Immature natural killer cell (primary cell): Measurements from ENCODE around the gene IGFALS. TPM values are rescaled to one million over a fixed set of nuclear protein-coding genes. Genes with fewer than 3 reads are reported as not detected.

ENCODE experiments used
- DNase-seq, 3 donors: peaks; one replicate each; pipeline ENCODE4 v3.0.0; 2022; ENCODE audit warnings: mixed read lengths in 1 of 3
- H3K27ac Mint-ChIP-seq, 6 donors: one replicate each; pipeline ENCODE4 v1.8.0; 2020; ENCODE audit warnings: mixed read lengths in 6 of 6, mild to moderate bottlenecking in 5 of 6, inconsistent platforms in 4 of 6, moderate library complexity in 3 of 6
- H3K27me3 Mint-ChIP-seq, 3 donors: one replicate each; pipeline ENCODE4 v1.8.0; 2020 to 2021; ENCODE audit warnings: low read depth in 3 of 3, mild to moderate bottlenecking in 3 of 3, mixed read lengths in 3 of 3, moderate library complexity in 3 of 3, inconsistent platforms in 1 of 3
- H3K36me3 Mint-ChIP-seq, 3 donors: one replicate each; pipeline ENCODE4 v1.8.0; 2020; ENCODE audit warnings: mixed read lengths in 3 of 3, inconsistent platforms in 2 of 3, mild to moderate bottlenecking in 2 of 3
- H3K4me1 Mint-ChIP-seq, 2 donors: one replicate each; pipeline ENCODE4 v1.8.0; 2020; ENCODE audit warnings: inconsistent platforms in 2 of 2, mild to moderate bottlenecking in 2 of 2, mixed read lengths in 2 of 2, moderate library complexity in 1 of 2
- H3K4me3 Mint-ChIP-seq, 5 donors: one replicate each; pipeline ENCODE4 v1.8.0; 2020; ENCODE audit warnings: mild to moderate bottlenecking in 5 of 5, mixed read lengths in 5 of 5, inconsistent platforms in 3 of 5, moderate library complexity in 3 of 5
- H3K9me3 Mint-ChIP-seq, 6 donors: one replicate each; pipeline ENCODE4 v1.8.0; 2020; ENCODE audit warnings: mild to moderate bottlenecking in 6 of 6, mixed read lengths in 6 of 6, inconsistent platforms in 4 of 6, moderate library complexity in 3 of 6
- polyA plus RNA-seq, 3 donors: library from polyadenylated mRNA; unstranded; fragments of 300-500 nt; fragmentation: Illumina TruSeq; gene quantifications; one replicate each; pipeline ENCODE4 v1.2.3, GENCODE V29; 2021

IGFALS gene
- polyA plus RNA-seq, 3 donors from 2014 or later = not detected

GRCh38 chr16:1767116-1767994 lies 26.1 kb downstream of the IGFALS start:
- Mint-ChIP-seq H3K36me3 (no peaks in the 10 kb centered on the region), H3K27me3 (peaks cover 3 to 9% (median 5%) of the 10 kb centered on the region in 3 donors), H3K27ac (no peak overlapping the region), H3K9me3 (no peaks in the 10 kb centered on the region), H3K4me3 (no peak overlapping the region), H3K4me1 (peaks cover 14 to 16% of the 10 kb centered on the region in 2 donors)
- no peak for DNase-seq

GRCh38 chr16:1766701-1767100 lies 26.8 kb downstream of the IGFALS start:
- DNase-seq = no peak
- Mint-ChIP-seq H3K4me3 (no peak overlapping the region), H3K36me3 (no peaks in the 10 kb centered on the region), H3K4me1 (peaks cover 7 to 9% of the 10 kb centered on the region in 2 donors), H3K27ac (no peak overlapping the region), H3K9me3 (no peaks in the 10 kb centered on the region), H3K27me3 (peaks cover under 1 to 5% (median 3%) of the 10 kb centered on the region in 3 donors)

DNA sequence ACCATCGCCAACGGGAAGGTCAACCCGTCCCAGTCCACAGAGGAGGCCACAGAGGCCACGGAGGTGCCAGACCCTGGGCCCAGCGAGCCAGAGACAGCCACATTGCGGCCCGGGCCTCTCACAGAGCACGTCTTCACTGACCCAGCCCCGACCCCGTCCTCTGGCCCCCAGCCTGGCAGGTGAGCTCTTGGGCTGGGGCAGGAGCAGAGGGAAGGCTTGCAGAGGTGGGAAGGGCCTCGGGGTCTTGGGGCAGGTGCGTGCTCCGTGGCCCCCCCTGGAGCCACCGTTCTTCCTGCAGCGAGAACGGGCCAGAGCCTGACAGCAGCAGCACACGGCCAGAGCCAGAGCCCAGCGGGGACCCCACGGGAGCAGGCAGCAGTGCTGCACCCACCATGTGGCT lies 27.3 kb downstream of the IGFALS start:
- H3K4me1 Mint-ChIP-seq = peaks cover 6 to 8% of the 10 kb centered on the region in 2 donors
- no peak overlapping the region for H3K27ac Mint-ChIP-seq
- H3K36me3 Mint-ChIP-seq = peaks cover 0 to 4% (median 0%) of the 10 kb centered on the region in 3 donors
- H3K9me3 Mint-ChIP-seq = no peaks in the 10 kb centered on the region
- H3K27me3 Mint-ChIP-seq = peaks cover 0 to 5% (median 2%) of the 10 kb centered on the region in 3 donors
- no peak overlapping the region for H3K4me3 Mint-ChIP-seq
- DNase-seq = no peak

- no peak overlapping the region for H3K4me3 Mint-ChIP-seq
- H3K27ac Mint-ChIP-seq = no peak overlapping the region
- no peaks in the 10 kb centered on the region for H3K9me3 Mint-ChIP-seq
- H3K4me1 Mint-ChIP-seq = peaks cover 6 to 8% of the 10 kb centered on the region in 2 donors
- H3K36me3 Mint-ChIP-seq = peaks cover 0 to 6% (median 0%) of the 10 kb centered on the region in 3 donors
- DNase-seq = no peak
- peaks cover 0 to 5% (median 2%) of the 10 kb centered on the region in 3 donors for H3K27me3 Mint-ChIP-seq
Observed at GRCh38 chr16:1765826-1766225, 27.7 kb downstream of the IGFALS start.

DNA sequence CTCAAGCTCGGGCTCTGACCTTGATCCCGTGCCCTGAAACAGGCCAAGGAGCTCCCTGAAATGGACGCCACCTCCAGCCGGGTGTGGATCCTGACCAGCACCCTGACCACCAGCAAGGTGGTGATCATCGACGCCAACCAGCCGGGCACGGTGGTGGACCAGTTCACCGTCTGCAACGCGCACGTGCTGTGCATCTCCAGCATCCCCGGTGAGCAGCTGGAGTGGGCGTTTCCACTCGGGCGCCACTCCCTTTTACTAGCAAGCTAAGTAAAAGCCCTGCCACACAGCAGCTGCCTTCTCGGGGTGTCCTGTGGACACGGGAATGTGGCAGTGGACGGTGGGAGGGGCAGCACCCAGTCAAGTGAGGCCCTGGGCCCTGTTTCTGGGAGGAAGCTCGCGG lies 28.5 kb downstream of the IGFALS start:
- Mint-ChIP-seq H3K9me3 (no peaks in the 10 kb centered on the region), H3K36me3 (peaks cover 0 to 6% (median 0%) of the 10 kb centered on the region in 3 donors), H3K27ac (peak overlapping the region in 1 of 6 donors; percentile 29), H3K27me3 (peaks cover 0 to 4% (median 0%) of the 10 kb centered on the region in 3 donors), H3K4me3 (no peak overlapping the region), H3K4me1 (peaks cover 0 to 2% of the 10 kb centered on the region in 2 donors)
- no peak for DNase-seq

- Mint-ChIP-seq H3K9me3 (no peaks in the 10 kb centered on the region), H3K4me1 (peaks cover 0 to 2% of the 10 kb centered on the region in 2 donors), H3K27me3 (peaks cover 0 to 2% (median 1%) of the 10 kb centered on the region in 3 donors), H3K4me3 (no peak overlapping the region), H3K36me3 (peaks cover 0 to 6% (median 0%) of the 10 kb centered on the region in 3 donors), H3K27ac (no peak overlapping the region)
- DNase-seq = no peak
Observed at GRCh38 chr16:1763521-1764511, 29.7 kb downstream of the IGFALS start.

DNA sequence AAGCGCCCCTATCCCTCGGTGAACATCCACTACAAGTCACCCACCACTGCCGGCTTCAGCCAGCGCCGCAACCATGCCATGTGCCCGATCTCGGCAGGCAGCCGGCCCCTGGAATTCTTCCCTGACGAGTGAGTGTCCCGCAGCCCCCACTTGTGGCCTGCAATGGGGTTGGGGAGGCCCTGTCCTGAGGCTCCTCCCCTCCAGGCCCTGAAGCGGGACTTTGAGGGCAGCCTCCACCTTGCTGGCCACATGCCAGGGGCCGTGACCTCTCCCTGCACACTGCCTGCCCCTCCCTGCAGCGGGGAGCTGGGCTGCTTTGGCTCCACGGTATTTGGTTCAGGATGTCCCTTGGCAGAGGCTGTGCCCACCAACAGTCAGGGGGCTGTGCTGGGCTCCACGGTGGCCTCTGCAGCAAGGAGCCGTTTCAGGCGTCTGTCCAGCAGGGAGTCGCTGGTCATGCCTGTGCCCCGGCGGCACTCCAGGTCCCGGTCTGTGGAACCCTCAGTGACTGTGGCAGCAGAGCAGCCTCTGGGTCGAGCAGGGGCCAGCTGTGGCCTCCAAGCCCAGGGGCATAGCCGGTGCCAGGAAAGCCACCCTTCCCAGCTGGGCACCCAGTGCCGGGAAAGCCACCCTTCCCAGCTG lies 30.5 kb downstream of the IGFALS start:
- Mint-ChIP-seq H3K36me3 (peaks cover 0 to 6% (median 0%) of the 10 kb centered on the region in 3 donors), H3K9me3 (no peaks in the 10 kb centered on the region), H3K27ac (no peak overlapping the region), H3K27me3 (peaks cover 0 to 2% (median 1%) of the 10 kb centered on the region in 3 donors), H3K4me1 (peaks cover 0 to 2% of the 10 kb centered on the region in 2 donors), H3K4me3 (no peak overlapping the region)
- DNase-seq = no peak

GRCh38 chr16:1762196-1762878 lies 31.2 kb downstream of the IGFALS start:
- Mint-ChIP-seq H3K4me1 (peaks cover 0 to 6% of the 10 kb centered on the region in 2 donors), H3K27me3 (peaks cover 0 to 2% (median 1%) of the 10 kb centered on the region in 3 donors), H3K36me3 (peaks cover 0 to 6% (median 0%) of the 10 kb centered on the region in 3 donors), H3K27ac (no peak overlapping the region), H3K4me3 (no peak overlapping the region), H3K9me3 (no peaks in the 10 kb centered on the region)
- DNase-seq = no peak

DNA sequence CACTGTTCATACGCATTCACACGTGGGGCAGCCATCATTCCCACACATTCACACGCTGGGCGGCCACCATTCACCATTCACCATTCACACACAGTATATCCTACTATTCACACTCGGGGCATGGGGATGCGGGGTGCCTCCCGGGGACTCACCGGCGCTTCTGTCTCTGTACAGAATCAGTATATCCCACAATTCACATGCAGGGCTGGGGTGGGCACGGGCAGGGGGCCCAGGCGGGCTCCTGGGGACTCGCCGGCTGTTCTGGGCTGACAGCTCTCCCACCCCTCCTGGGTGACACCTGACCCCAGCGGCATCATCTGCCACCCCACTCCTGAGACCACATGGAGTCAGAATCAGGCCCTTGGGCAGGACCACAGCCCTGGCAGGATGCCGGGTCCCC lies 31.8 kb downstream of the IGFALS start:
- Mint-ChIP-seq H3K4me1 (peaks cover 3 to 9% of the 10 kb centered on the region in 2 donors), H3K36me3 (peaks cover 0 to 6% (median 0%) of the 10 kb centered on the region in 3 donors), H3K9me3 (no peaks in the 10 kb centered on the region), H3K27me3 (peaks cover 0 to 2% (median 1%) of the 10 kb centered on the region in 3 donors), H3K27ac (no peak overlapping the region), H3K4me3 (no peak overlapping the region)
- no peak for DNase-seq

DNA sequence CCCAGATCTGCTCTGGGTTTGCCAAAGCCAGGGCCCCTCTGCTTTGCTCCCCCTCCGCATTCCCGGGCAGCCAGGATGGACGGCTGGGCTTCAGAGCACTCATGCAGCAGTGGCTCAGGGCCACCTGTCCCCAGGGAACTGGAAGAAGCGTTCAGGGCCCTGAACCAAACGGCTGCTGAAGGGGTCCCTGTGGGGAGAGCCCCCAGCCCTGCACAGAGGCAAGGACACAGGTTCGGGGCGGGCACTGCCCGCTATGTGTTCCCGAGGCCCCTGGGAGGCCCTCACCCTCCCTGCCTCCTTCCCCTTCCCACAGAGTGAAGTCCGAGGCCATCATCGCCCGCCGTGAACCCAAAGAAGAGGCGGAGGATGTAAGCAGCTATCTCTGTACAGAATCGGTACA lies 32.6 kb downstream of the IGFALS start:
- H3K9me3 Mint-ChIP-seq = no peaks in the 10 kb centered on the region
- no peak overlapping the region for H3K4me3 Mint-ChIP-seq
- H3K36me3 Mint-ChIP-seq = peaks cover 0 to 6% (median 0%) of the 10 kb centered on the region in 3 donors
- H3K27ac Mint-ChIP-seq = no peak overlapping the region
- DNase-seq = no peak
- H3K27me3 Mint-ChIP-seq = peaks cover 0 to 2% (median 1%) of the 10 kb centered on the region in 3 donors
- peaks cover 6 to 11% of the 10 kb centered on the region in 2 donors for H3K4me1 Mint-ChIP-seq

DNA sequence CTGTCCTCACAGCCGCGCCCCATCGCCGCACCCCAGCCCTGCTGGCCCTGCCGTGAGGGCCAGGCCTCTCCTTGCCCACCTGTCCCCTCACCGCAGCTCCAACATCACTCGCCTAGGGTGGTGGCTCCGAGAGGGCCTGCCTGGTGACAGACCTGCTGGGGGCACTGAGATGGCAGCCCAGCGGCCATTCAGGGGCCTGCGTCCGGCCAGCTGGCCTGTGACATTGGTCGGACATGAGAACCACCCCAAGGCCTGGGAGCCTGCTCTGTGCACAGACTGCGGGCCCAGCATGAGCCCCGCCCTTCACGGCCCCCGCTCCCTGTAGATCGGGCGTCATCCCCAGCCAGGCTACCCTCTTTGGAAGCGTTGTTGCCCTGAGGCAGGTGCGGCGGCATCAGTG lies 34.0 kb downstream of the IGFALS start:
- H3K9me3 Mint-ChIP-seq = no peaks in the 10 kb centered on the region
- DNase-seq = no peak
- peaks cover 0 to 2% (median 1%) of the 10 kb centered on the region in 3 donors for H3K27me3 Mint-ChIP-seq
- H3K36me3 Mint-ChIP-seq = peaks cover 0 to 15% (median 0%) of the 10 kb centered on the region in 3 donors
- no peak overlapping the region for H3K4me3 Mint-ChIP-seq
- peaks cover 6 to 9% of the 10 kb centered on the region in 2 donors for H3K4me1 Mint-ChIP-seq
- H3K27ac Mint-ChIP-seq = no peak overlapping the region

DNA sequence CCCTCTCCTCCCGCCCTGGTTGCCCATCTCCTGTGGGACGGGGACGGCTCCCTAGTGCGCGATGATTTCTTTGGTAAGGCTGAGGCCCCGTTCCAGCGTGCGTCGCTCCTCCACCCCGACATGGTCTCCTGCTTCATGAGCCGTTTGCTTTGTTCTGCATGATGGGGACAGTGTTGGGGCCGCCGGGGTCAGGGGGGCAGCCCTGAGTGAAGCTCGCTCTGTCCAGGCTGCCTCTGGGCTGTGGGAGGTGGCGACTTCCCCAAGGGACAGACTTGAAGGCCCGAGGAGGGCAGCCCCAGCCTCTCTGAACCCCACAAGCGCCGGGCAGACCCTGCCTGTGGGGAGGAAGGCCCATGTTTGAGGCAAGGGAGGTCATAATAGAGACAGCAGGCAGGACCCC lies 34.6 kb downstream of the IGFALS start:
- Mint-ChIP-seq H3K9me3 (no peaks in the 10 kb centered on the region), H3K36me3 (peaks cover 0 to 15% (median 0%) of the 10 kb centered on the region in 3 donors), H3K4me3 (no peak overlapping the region), H3K4me1 (peaks cover 6 to 9% of the 10 kb centered on the region in 2 donors), H3K27me3 (peaks cover 0 to 2% (median 1%) of the 10 kb centered on the region in 3 donors), H3K27ac (no peak overlapping the region)
- no peak for DNase-seq
